Medulla oblongata (tissue), 1 donor: Measurements from ENCODE around the gene TGOLN2.
"Not testable (repeated sequence)": the region's sequence is repeated elsewhere in the genome, so short reads cannot be mapped to it uniquely, and the experiment has no call there.

ENCODE experiments used
- DNase-seq: peaks from one replicate; pipeline ENCODE4 v3.0.0-alpha.2; 2015; ENCODE audit errors: extremely low spot score

Gene TGOLN2

GRCh38 chr2:85340034-85340892 is 12.5 kb upstream of the TGOLN2 start:
- DNase-seq, result no peak

- DNase-seq, result no peak
Measured at GRCh38 chr2:85334928-85335327, 7.1 kb upstream of the TGOLN2 start.

GRCh38 chr2:85333877-85334276 is 6.1 kb upstream of the TGOLN2 start:
- DNase-seq, result not testable (repeated sequence)

- DNase-seq, result no peak
Measured at GRCh38 chr2:85330839-85331636, 3.2 kb upstream of the TGOLN2 start.

- DNase-seq, result not testable (repeated sequence)
Measured at GRCh38 chr2:85329701-85330100, 1.9 kb upstream of the TGOLN2 start.

- no peak for DNase-seq
Measured at GRCh38 chr2:85329181-85329651, 1.4 kb upstream of the TGOLN2 start.

GRCh38 chr2:85327160-85327821 is 498 bp downstream of the TGOLN2 start:
- no peak for DNase-seq

- peak; percentile 75 for DNase-seq
Measured at GRCh38 chr2:85326406-85327159, 1.2 kb downstream of the TGOLN2 start.

GRCh38 chr2:85325466-85325811 is 2.4 kb downstream of the TGOLN2 start:
- no peak for DNase-seq

- no peak for DNase-seq
Measured at GRCh38 chr2:85324639-85325465, 2.9 kb downstream of the TGOLN2 start.

GRCh38 chr2:85323988-85324367 is 3.8 kb downstream of the TGOLN2 start:
- not testable (repeated sequence) for DNase-seq

- no peak for DNase-seq
Measured at GRCh38 chr2:85323351-85323987, 4.3 kb downstream of the TGOLN2 start.

- no peak for DNase-seq
Measured at GRCh38 chr2:85319796-85320195, 8.0 kb downstream of the TGOLN2 start.

GRCh38 chr2:85318222-85319074 is 9.3 kb downstream of the TGOLN2 start:
- no peak for DNase-seq

- DNase-seq, result not testable (repeated sequence)
Measured at GRCh38 chr2:85315921-85316320, 11.9 kb downstream of the TGOLN2 start.

GRCh38 chr2:85314884-85315242 is 12.9 kb downstream of the TGOLN2 start:
- DNase-seq, result no peak

- no peak for DNase-seq
Measured at GRCh38 chr2:85312404-85312803, 15.4 kb downstream of the TGOLN2 start.

- DNase-seq, result no peak
Measured at GRCh38 chr2:85310330-85310729, 17.5 kb downstream of the TGOLN2 start.

GRCh38 chr2:85309699-85310321 is 18.0 kb downstream of the TGOLN2 start:
- peak; percentile 18 for DNase-seq
